Measurements from ENCODE around the gene ITGA11.
"Not testable (repeated sequence)": the region's sequence is repeated elsewhere in the genome, so short reads cannot be mapped to it uniquely, and the experiment has no call there.

DNA sequence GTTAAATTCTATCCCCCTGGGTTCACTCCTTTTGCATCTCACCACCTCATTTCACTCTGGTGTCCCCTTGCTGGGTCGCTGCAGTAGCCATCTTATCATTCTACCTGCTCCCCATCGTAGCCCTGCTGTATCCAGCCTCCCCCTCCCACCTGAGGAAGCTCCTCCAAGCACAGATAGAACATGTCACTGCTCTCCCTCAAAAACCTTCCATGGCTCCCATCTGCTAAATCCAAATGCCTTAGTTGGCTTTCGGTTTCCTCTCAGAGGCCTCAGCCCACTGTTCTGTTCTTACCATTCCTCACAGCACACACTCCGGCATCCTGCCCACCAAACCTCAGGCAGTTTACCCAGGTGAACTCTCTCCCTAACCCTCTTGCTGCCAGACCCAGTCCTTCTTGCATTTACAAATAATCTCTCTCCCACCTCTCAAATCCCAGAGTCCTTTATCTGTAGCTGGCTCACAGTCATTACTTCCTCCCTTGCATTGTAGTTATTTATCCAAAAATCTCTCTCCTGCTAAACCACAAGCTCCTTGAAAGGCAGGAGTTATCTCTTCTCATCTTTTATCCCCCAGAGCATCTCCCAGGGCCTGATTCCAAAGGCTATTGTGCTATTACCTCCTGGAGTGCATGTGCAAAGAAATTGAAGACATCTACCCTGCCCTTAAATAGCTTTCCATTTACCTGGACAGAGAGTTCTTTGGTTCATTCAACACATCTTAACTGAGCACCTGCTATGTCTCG is 9.4 kb downstream of the ITGA11 start:
- TF ChIP-seq, protein P1, sequence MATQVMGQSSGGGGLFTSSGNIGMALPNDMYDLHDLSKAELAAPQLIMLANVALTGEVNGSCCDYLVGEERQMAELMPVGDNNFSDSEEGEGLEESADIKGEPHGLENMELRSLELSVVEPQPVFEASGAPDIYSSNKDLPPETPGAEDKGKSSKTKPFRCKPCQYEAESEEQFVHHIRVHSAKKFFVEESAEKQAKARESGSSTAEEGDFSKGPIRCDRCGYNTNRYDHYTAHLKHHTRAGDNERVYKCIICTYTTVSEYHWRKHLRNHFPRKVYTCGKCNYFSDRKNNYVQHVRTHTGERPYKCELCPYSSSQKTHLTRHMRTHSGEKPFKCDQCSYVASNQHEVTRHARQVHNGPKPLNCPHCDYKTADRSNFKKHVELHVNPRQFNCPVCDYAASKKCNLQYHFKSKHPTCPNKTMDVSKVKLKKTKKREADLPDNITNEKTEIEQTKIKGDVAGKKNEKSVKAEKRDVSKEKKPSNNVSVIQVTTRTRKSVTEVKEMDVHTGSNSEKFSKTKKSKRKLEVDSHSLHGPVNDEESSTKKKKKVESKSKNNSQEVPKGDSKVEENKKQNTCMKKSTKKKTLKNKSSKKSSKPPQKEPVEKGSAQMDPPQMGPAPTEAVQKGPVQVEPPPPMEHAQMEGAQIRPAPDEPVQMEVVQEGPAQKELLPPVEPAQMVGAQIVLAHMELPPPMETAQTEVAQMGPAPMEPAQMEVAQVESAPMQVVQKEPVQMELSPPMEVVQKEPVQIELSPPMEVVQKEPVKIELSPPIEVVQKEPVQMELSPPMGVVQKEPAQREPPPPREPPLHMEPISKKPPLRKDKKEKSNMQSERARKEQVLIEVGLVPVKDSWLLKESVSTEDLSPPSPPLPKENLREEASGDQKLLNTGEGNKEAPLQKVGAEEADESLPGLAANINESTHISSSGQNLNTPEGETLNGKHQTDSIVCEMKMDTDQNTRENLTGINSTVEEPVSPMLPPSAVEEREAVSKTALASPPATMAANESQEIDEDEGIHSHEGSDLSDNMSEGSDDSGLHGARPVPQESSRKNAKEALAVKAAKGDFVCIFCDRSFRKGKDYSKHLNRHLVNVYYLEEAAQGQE (IDR thresholded peaks at IDR 0.05; ENCODE audit: insufficient replicate concordance, low read depth) = not testable (repeated sequence)
- not testable (repeated sequence) for TF ChIP-seq CTCF (IDR thresholded peaks at IDR 0.05; ENCODE audit: insufficient read depth, low read length); POLR2AphosphoS5 (IDR thresholded peaks at IDR 0.05; ENCODE audit: low read depth); GABPA (IDR thresholded peaks at IDR 0.05; ENCODE audit: low read depth); SPI1 (IDR thresholded peaks at IDR 0.05; ENCODE audit: borderline replicate concordance, low read depth)

Data from HL-60 (cell line).